CD14-positive monocyte (primary cell): Measurements from ENCODE around the gene PLXNA2. TPM values are rescaled to one million over a fixed set of nuclear protein-coding genes. Genes with fewer than 3 reads are reported as not detected.

Experiments
- DNase-seq, 3 donors: peaks; one replicate each; pipeline ENCODE4 v3.0.0-alpha.2; 2011 to 2022
- H2AFZ ChIP-seq: 2 replicates; pipeline ENCODE4 v1.6.0; 2012; ENCODE audit warnings: mild to moderate bottlenecking, low read depth, low read length, inconsistent platforms; ENCODE audit not compliant: insufficient read depth, poor library complexity, severe bottlenecking
- H3K27ac ChIP-seq, 2 donors: 1 replicate in 1 of 2; 2 replicates in 1 of 2; pipeline ENCODE4 v1.5.1; 2012 to 2013; ENCODE audit warnings: low read length in 2 of 2, control low read depth in 1 of 2, inconsistent platforms in 1 of 2, low read depth in 1 of 2, mild to moderate bottlenecking in 1 of 2
- H3K27me3 ChIP-seq, 2 donors: one replicate each; pipeline versions ENCODE4 v1.6.0 to v1.6.1; 2011 to 2013; ENCODE audit warnings: low read length in 2 of 2; ENCODE audit not compliant: control insufficient read depth in 2 of 2, insufficient read depth in 2 of 2
- H3K36me3 ChIP-seq, 2 donors: replicated peaks in 1 of 2; 1 replicate in 1 of 2; 2 replicates in 1 of 2; pipeline versions ENCODE4 v1.5.1 to v1.6.1; 2012 to 2013; ENCODE audit warnings: low read length in 2 of 2, control low read depth in 1 of 2, inconsistent platforms in 1 of 2, mild to moderate bottlenecking in 1 of 2; ENCODE audit not compliant: insufficient read depth in 2 of 2, control insufficient read depth in 1 of 2
- H3K4me1 ChIP-seq, 2 donors: 1 replicate in 1 of 2; 2 replicates in 1 of 2; pipeline versions ENCODE4 v1.5.1 to v1.6.1; 2012 to 2013; ENCODE audit warnings: low read length in 2 of 2, control low read depth in 1 of 2, inconsistent platforms in 1 of 2, mild to moderate bottlenecking in 1 of 2, moderate library complexity in 1 of 2; ENCODE audit not compliant: insufficient read depth in 2 of 2, control insufficient read depth in 1 of 2
- H3K4me2 ChIP-seq: replicated peaks from 2 replicates; pipeline ENCODE3; 2012; ENCODE audit warnings: low read length, moderate library complexity, mild to moderate bottlenecking; ENCODE audit not compliant: poor library complexity, severe bottlenecking; ENCODE audit errors: extremely low read depth
- H3K4me3 ChIP-seq, 3 experiments: fragments of 200-600 bp in 1 of 3; sonication (generic) in 1 of 3; replicated peaks in 1 of 3; 1 replicate in 2 of 3; 2 replicates in 1 of 3; pipeline ENCODE4 v1.5.1; 2011 to 2013; ENCODE audit warnings: low read length in 3 of 3, mild to moderate bottlenecking in 3 of 3, control low read depth in 2 of 3, low read depth in 2 of 3, inconsistent platforms in 1 of 3, moderate library complexity in 1 of 3
- H3K79me2 ChIP-seq: 2 replicates; pipeline ENCODE4 v1.6.0; 2012; ENCODE audit warnings: mild to moderate bottlenecking, control low read depth, inconsistent platforms, low read length, moderate library complexity; ENCODE audit not compliant: insufficient read depth
- H3K9ac ChIP-seq: 2 replicates; pipeline ENCODE4 v1.6.0; 2017; ENCODE audit warnings: low read length, mild to moderate bottlenecking; ENCODE audit not compliant: insufficient read depth, poor library complexity, severe bottlenecking
- H3K9me3 ChIP-seq, 2 donors: replicated peaks in 1 of 2; 1 replicate in 1 of 2; 2 replicates in 1 of 2; pipeline versions ENCODE4 v1.5.1 to v1.6.1; 2012 to 2013; ENCODE audit warnings: low read length in 2 of 2, control low read depth in 1 of 2; ENCODE audit not compliant: control insufficient read depth in 1 of 2, insufficient read depth in 1 of 2
- H4K20me1 ChIP-seq: 2 replicates; pipeline ENCODE4 v1.6.0; 2012; ENCODE audit warnings: mild to moderate bottlenecking, low read length, control low read depth, moderate library complexity; ENCODE audit not compliant: insufficient read depth
- H3K27ac Mint-ChIP-seq, 7 donors: one replicate each; pipeline ENCODE4 v1.8.0; 2020; ENCODE audit warnings: mild to moderate bottlenecking in 7 of 7, mixed read lengths in 7 of 7, moderate library complexity in 6 of 7, inconsistent platforms in 2 of 7
- H3K27me3 Mint-ChIP-seq, 3 donors: one replicate each; pipeline ENCODE4 v1.8.0; 2021 to 2022; ENCODE audit warnings: low read depth in 3 of 3, mild to moderate bottlenecking in 3 of 3, mixed read lengths in 3 of 3, moderate library complexity in 3 of 3, inconsistent platforms in 1 of 3
- H3K36me3 Mint-ChIP-seq, 2 donors: one replicate each; pipeline ENCODE4 v1.8.0; 2020; ENCODE audit warnings: mixed read lengths in 2 of 2, inconsistent platforms in 1 of 2, mild to moderate bottlenecking in 1 of 2
- H3K4me1 Mint-ChIP-seq: one replicate; pipeline ENCODE4 v1.8.0; 2020; ENCODE audit warnings: mild to moderate bottlenecking, mixed read lengths
- H3K4me3 Mint-ChIP-seq, 2 donors: one replicate each; pipeline ENCODE4 v1.8.0; 2020; ENCODE audit warnings: mild to moderate bottlenecking in 2 of 2, mixed read lengths in 2 of 2, moderate library complexity in 1 of 2
- H3K9me3 Mint-ChIP-seq, 7 donors: one replicate each; pipeline ENCODE4 v1.8.0; 2020 to 2022; ENCODE audit warnings: mixed read lengths in 7 of 7, mild to moderate bottlenecking in 6 of 7, moderate library complexity in 6 of 7, inconsistent platforms in 2 of 7
- WGBS: methylation state at CpG from one replicate; pipeline ENCODE4 v1.1.5; 2013; ENCODE audit warnings: missing lambda C conversion rate; ENCODE audit not compliant: insufficient coverage; 5-methylcytosine and 5-hydroxymethylcytosine counted together
- intact Hi-C, 2 donors: fragments of 100-400 bp; cut with micrococcal nuclease; formaldehyde crosslinking; loops; one replicate each; pipeline versions ENCODE4 v1.15.0 to v1.15.1; 2023
- polyA plus RNA-seq, 3 donors: library from polyadenylated mRNA; depleted of rRNA in 1 of 3; unstranded in 2 of 3; stranded (reverse) in 1 of 3; fragments of 300-500 nt in 2 of 3; fragments of >200 nt in 1 of 3; fragmentation: Illumina TruSeq in 2 of 3; gene quantifications; 1 replicate in 2 of 3; 2 replicates in 1 of 3; pipeline ENCODE4 v1.2.3, GENCODE V29; 2012 to 2021
- TF ChIP-seq, protein P1 (sequence below): fragments of 200-600 bp; IDR thresholded peaks from one replicate; pipeline ENCODE4 v1.8.0; 2022; ENCODE audit warnings: antibody characterized with exemption, mild to moderate bottlenecking

Gene PLXNA2
- polyA plus RNA-seq, 3 donors = 0.75 to 2.1 (median 1.1) TPM

DNA sequence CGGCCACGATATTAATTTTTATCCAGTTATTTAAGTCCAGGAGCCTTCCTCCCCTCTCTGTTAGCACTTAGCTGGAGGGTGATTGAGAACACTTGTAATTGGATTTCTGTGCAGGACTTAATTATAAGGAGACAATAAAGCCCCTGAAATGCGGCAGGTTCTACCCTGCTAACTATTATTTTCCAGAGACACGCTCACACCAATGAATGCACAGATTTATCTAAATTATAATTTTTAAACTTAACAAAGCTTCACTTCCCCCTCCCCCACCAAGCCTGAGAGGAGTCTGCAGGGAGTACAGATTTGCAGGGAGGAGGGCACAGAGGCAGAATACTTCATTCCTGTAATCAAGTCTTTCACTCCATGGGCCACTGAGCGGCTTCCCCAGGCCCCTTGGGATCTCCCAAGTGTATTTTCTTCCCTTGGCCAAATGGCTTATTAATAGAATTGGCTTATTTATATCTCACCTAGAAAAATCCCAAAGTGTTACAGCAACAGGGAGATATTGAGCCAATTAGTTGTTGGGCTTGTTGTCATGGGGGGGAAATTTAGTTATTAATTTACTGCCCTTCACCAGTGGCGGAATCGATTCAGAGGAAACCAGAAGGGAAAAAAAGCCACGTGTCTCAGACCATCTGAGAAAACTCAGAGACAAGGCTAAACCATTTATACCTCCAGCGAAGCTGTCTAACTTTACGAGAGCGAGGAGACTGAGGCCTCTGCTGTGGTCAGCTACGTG lies 234.3 kb downstream of the PLXNA2 start:
- H3K9me3 Mint-ChIP-seq = peaks cover 0 to 3% (median 0%) of the 10 kb centered on the region in 7 donors
- H3K27me3 Mint-ChIP-seq = no peaks in the 10 kb centered on the region
- Histone ChIP-seq H3K36me3 (no peaks in the 10 kb centered on the region), H3K4me3 (no peak overlapping the region), H3K4me1 (no peaks in the 10 kb centered on the region), H3K27me3 (no peaks in the 10 kb centered on the region), H3K79me2 (no peaks in the 10 kb centered on the region), H4K20me1 (no peaks in the 10 kb centered on the region), H3K4me2 (no peak overlapping the region), H3K9me3 (no peaks in the 10 kb centered on the region), H2AFZ (no peak overlapping the region), H3K9ac (no peak overlapping the region), H3K27ac (no peak overlapping the region)
- peak overlapping the region in 1 of 7 donors; percentile 16 for H3K27ac Mint-ChIP-seq
- H3K36me3 Mint-ChIP-seq = no peaks in the 10 kb centered on the region
- no peak for DNase-seq
- 94% methylated on average over 4 of the region's 12 CpGs for WGBS
- TF ChIP-seq, protein P1, sequence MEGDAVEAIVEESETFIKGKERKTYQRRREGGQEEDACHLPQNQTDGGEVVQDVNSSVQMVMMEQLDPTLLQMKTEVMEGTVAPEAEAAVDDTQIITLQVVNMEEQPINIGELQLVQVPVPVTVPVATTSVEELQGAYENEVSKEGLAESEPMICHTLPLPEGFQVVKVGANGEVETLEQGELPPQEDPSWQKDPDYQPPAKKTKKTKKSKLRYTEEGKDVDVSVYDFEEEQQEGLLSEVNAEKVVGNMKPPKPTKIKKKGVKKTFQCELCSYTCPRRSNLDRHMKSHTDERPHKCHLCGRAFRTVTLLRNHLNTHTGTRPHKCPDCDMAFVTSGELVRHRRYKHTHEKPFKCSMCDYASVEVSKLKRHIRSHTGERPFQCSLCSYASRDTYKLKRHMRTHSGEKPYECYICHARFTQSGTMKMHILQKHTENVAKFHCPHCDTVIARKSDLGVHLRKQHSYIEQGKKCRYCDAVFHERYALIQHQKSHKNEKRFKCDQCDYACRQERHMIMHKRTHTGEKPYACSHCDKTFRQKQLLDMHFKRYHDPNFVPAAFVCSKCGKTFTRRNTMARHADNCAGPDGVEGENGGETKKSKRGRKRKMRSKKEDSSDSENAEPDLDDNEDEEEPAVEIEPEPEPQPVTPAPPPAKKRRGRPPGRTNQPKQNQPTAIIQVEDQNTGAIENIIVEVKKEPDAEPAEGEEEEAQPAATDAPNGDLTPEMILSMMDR = no peak
- no peak overlapping the region for H3K4me3 Mint-ChIP-seq
- H3K4me1 Mint-ChIP-seq = no peaks in the 10 kb centered on the region
- intact Hi-C loops = no loop called here

DNA sequence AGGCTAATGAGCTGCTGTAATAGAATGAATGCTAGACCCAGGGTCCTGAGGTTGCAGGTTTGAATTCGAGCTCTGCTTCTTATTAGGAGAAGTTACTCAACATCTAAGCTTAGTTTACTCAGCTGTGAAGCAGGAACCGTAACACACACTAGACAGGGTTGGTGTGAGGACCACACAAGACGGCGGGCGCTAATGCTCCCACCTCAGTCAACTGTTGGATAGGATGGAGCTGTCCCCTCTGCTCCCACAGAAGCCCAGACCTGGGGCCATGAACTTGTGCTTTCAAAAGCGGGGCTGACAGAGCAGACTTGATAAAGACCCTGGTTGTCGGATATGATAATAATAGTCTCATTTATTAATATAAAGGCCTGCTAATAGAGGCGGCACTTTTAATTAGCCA lies 234.9 kb downstream of the PLXNA2 start:
- no peaks in the 10 kb centered on the region for H4K20me1 ChIP-seq
- H3K79me2 ChIP-seq = no peaks in the 10 kb centered on the region
- no CpG with 5 or more reads among the region's 8 CpGs for WGBS
- H3K27me3 ChIP-seq = no peaks in the 10 kb centered on the region
- Mint-ChIP-seq H3K4me3 (no peak overlapping the region), H3K36me3 (no peaks in the 10 kb centered on the region), H3K27me3 (no peaks in the 10 kb centered on the region), H3K9me3 (peaks cover 0 to 3% (median 0%) of the 10 kb centered on the region in 7 donors), H3K4me1 (no peaks in the 10 kb centered on the region), H3K27ac (no peak overlapping the region)
- no peak overlapping the region for H3K9ac ChIP-seq
- H3K4me1 ChIP-seq = no peaks in the 10 kb centered on the region
- DNase-seq = no peak
- H2AFZ ChIP-seq = no peak overlapping the region
- H3K36me3 ChIP-seq = no peaks in the 10 kb centered on the region
- no peak overlapping the region for H3K4me3 ChIP-seq
- H3K27ac ChIP-seq = no peak overlapping the region
- H3K9me3 ChIP-seq = no peaks in the 10 kb centered on the region
- H3K4me2 ChIP-seq = no peak overlapping the region
- TF ChIP-seq, protein P1 = no peak
- intact Hi-C loops = no loop called here
